ENCODE results near the gene DIP2C.

The DIP2C gene

DNA sequence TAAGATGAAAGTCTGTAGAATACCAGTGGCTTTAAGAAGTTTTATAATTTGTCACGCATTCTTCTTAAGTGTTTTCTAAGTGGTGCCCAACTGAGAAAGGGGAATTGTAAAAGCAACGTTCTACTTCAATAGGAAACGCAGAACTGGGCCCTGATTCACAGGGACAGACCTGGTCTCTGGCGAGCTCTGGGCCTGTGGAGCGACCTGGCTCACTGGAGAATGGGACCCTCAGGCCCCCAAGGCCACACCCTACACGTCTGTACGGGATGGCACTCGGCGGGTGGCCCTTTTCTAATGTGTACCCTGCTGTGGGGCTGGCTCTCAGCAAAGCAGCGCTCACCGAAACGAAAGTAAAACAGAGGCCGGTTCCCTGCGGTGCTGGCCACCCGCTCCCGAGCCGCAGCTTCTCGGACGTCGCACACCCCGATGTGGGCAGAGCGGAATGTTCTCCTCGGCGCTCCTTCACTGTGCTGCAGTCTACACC, 205.0 kb downstream of the DIP2C start:
- no peak for TF ChIP-seq CTCF (IDR thresholded peaks at IDR 0.05; ENCODE audit: borderline replicate concordance, control extremely low read depth, extremely low read depth, insufficient read depth, missing control alignments)
- in situ Hi-C loops (cut with MboI; ENCODE audit: low sequenced_read_pairs, unreplicated experiment): no loop called here
- DNase-seq (ENCODE audit: low spot score): peak; percentile 65

- no peak for TF ChIP-seq CTCF (IDR thresholded peaks at IDR 0.05; ENCODE audit: borderline replicate concordance, control extremely low read depth, extremely low read depth, insufficient read depth, missing control alignments)
- DNase-seq (ENCODE audit: low spot score): no peak
- in situ Hi-C loops (cut with MboI; ENCODE audit: low sequenced_read_pairs, unreplicated experiment): no loop called here
These were observed 206.2 kb downstream of the DIP2C start for GRCh38 chr10:483261-483660.

GRCh38 chr10:482848-483247, 206.6 kb downstream of the DIP2C start:
- no peak for TF ChIP-seq CTCF (IDR thresholded peaks at IDR 0.05; ENCODE audit: borderline replicate concordance, control extremely low read depth, extremely low read depth, insufficient read depth, missing control alignments)
- DNase-seq (ENCODE audit: low spot score): no peak
- in situ Hi-C loops (cut with MboI; ENCODE audit: low sequenced_read_pairs, unreplicated experiment): no loop called here

GRCh38 chr10:482051-482501, 207.4 kb downstream of the DIP2C start:
- no peak for TF ChIP-seq CTCF (IDR thresholded peaks at IDR 0.05; ENCODE audit: borderline replicate concordance, control extremely low read depth, extremely low read depth, insufficient read depth, missing control alignments)
- DNase-seq (ENCODE audit: low spot score): no peak
- in situ Hi-C loops (cut with MboI; ENCODE audit: low sequenced_read_pairs, unreplicated experiment): no loop called here

DNA sequence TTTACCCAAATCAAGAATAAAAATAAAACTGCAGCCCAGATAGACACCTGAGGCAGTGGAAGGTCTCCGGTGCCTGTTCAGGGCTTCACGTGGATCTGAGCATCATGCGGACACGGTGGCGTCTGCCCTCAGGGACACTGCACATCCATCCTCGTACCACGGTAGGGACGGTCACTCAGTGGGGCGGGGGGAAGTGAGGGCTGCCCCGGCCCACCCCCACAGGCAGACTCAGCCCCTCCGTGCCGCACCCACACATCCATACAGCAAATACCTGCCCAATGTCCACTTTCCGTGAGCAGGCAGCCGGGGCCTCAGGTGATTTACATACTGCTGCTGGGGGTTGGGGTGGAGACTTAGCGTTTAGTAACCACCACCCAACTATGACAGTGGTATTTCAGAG, 207.8 kb downstream of the DIP2C start:
- in situ Hi-C loops (cut with MboI; ENCODE audit: low sequenced_read_pairs, unreplicated experiment): no loop called here
- no peak for DNase-seq (ENCODE audit: low spot score)
- no peak for TF ChIP-seq CTCF (IDR thresholded peaks at IDR 0.05; ENCODE audit: borderline replicate concordance, control extremely low read depth, extremely low read depth, insufficient read depth, missing control alignments)

GRCh38 chr10:480928-481552, 208.4 kb downstream of the DIP2C start:
- no peak for DNase-seq (ENCODE audit: low spot score)
- in situ Hi-C loops (cut with MboI; ENCODE audit: low sequenced_read_pairs, unreplicated experiment): no loop called here
- TF ChIP-seq CTCF (IDR thresholded peaks at IDR 0.05; ENCODE audit: borderline replicate concordance, control extremely low read depth, extremely low read depth, insufficient read depth, missing control alignments): no peak

Data from GM13976 (cell line).